ENCODE data around the gene GEMIN8. TPM values are rescaled to one million over a fixed set of nuclear protein-coding genes. Genes with fewer than 3 reads are reported as not detected.

Gene GEMIN8
- total RNA-seq, 2 experiments from 2014 or later: 14.3 to 16.0 TPM

DNA sequence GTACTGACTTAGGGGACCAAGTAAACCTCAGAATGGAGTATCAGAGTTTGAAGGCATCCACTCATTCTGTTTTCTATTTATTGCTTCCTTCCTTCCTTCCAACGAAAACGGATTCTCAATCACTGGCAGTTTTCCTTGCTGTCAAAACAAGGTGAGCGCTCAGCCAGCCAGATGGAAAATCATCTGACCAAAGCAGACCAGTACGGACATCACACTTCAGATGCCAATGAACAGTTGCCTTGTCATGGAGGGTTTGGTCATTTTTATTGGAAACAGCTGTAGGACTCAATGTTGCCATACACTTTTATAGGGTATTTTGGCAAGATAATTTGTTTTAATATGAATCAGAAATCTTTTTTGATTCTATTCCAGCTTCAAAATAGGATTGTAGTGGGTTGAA, 16.6 kb downstream of the GEMIN8 start:
- CTCF ChIA-PET: no interaction called here
- no peaks in the 10 kb centered on the region for H3K4me1 Mint-ChIP-seq
- H3K27me3 Mint-ChIP-seq: no peaks in the 10 kb centered on the region
- POLR2A ChIA-PET: no interaction called here
- DNase-seq: no peak
- H3K9me3 Mint-ChIP-seq: no peaks in the 10 kb centered on the region
- peaks cover 16% of the 10 kb centered on the region for H3K36me3 Mint-ChIP-seq (ENCODE audit: low read depth)
- no peak overlapping the region for H3K4me3 Mint-ChIP-seq
- no peak overlapping the region for H3K27ac Mint-ChIP-seq

DNA sequence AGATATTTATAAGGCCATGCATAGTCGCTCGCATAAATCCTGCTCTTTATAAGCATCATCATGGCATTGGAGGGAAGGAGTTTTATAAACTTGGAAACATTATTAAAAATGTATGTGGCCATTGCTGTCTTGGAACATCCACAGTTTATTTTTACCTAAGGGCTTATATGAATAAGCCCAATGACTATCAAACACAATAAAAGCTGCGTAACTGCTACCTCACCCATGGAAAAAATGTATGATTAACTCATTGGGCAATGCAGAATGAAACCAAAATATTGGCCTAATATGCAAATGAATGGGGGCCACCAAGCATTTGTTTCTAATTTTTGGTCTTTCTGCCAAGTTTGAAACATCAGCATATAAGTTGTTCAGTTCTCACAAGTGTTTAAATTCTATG, 19.1 kb downstream of the GEMIN8 start:
- Mint-ChIP-seq H3K27me3 (no peaks in the 10 kb centered on the region), H3K4me1 (no peaks in the 10 kb centered on the region), H3K36me3 (ENCODE audit: low read depth) (peaks cover 13% of the 10 kb centered on the region), H3K27ac (no peak overlapping the region), H3K9me3 (no peaks in the 10 kb centered on the region), H3K4me3 (no peak overlapping the region)
- no peak for DNase-seq
- ChIA-PET POLR2A (no interaction called here), CTCF (interaction anchor here (1.4 kb wide), 1 partner anchor 18 kb away, joined by 3 read pairs; no protein-coding TSS in a partner anchor)

DNA sequence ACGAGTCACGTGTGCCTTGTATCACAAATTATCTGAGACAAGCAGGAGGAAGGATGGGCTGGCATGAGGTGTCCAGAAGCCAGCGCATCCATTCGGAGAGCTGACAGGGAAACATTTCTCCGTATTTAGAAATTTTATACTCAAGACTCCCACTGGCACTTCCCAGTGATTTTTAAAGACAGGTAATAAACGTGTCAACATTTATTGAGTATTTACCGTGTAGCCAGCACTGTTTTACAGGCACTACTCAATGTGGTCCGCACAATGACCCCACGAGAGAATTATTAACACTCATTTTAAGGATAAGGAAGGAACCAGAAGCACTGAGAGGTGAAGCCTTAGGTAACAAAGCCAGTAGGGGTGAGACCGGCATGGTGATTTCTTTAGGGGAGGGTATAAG, 23.2 kb downstream of the GEMIN8 start:
- CTCF ChIA-PET: no interaction called here
- POLR2A ChIA-PET: no interaction called here
- H3K27ac Mint-ChIP-seq: no peak overlapping the region

DNA sequence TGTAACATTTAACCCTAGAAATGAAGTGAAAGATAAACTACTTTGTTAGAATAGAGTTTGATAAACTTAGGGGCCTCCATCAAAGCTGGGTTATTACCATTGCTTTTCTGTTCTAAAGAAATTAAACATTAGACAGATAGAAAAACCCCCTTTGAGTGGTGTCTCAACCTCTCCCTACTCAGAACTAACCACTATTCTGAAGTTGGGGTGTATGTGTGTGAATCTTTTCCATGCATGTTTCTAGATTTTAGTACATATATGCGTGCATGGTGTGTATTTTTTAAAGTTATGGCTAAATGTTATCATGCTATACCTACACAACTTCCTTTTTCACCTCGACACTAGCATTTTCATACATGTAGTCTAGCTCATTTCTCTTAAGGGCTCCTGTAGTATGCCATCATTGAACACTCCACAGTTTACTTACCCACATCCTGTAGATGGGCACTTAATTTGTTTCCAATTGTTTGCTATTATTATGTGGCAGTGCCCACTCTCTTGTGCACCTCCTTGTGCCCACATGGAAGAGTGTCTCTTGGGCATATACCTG, 25.7 kb downstream of the GEMIN8 start:
- ChIA-PET POLR2A (no interaction called here), CTCF (interaction anchor here (0.6 kb wide), 1 partner anchor 10 kb away, joined by 6 read pairs; no protein-coding TSS in a partner anchor)
- H3K36me3 Mint-ChIP-seq (ENCODE audit: low read depth): no peaks in the 10 kb centered on the region
- no peak overlapping the region for H3K4me3 Mint-ChIP-seq
- H3K27me3 Mint-ChIP-seq: no peaks in the 10 kb centered on the region
- H3K4me1 Mint-ChIP-seq: no peaks in the 10 kb centered on the region
- H3K27ac Mint-ChIP-seq: no peak overlapping the region
- DNase-seq: no peak
- peaks cover 2% of the 10 kb centered on the region for H3K9me3 Mint-ChIP-seq

More for the DNA sequence above, 23.2 kb downstream of the GEMIN8 start:
- no peaks in the 10 kb centered on the region for H3K4me1 Mint-ChIP-seq
- H3K36me3 Mint-ChIP-seq (ENCODE audit: low read depth): no peaks in the 10 kb centered on the region
- no peak overlapping the region for H3K4me3 Mint-ChIP-seq
- no peaks in the 10 kb centered on the region for H3K27me3 Mint-ChIP-seq
- H3K9me3 Mint-ChIP-seq: peaks cover 2% of the 10 kb centered on the region
- DNase-seq: no peak

DNA sequence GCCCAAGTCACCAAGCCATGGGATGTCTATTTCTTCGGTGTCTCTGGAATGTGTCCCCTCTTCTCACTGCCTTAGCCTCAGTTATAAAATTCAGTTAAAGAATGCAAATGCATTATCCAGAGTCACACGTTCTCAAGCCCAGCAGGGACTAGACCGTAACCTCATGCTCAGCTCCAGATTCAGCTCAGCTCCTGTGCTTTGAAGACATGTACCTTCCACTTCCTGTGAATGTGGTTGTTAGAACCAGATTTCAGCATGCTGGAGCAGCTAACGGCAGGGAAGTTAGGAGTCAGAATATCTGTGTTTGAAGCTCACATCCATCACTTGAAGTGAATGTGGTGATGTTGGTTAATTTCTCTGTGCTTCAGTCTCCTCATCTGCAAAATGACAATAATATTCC, 26.7 kb downstream of the GEMIN8 start:
- no peaks in the 10 kb centered on the region for H3K36me3 Mint-ChIP-seq (ENCODE audit: low read depth)
- no peaks in the 10 kb centered on the region for H3K27me3 Mint-ChIP-seq
- DNase-seq: no peak
- ChIA-PET POLR2A (no interaction called here), CTCF (no interaction called here)
- no peak overlapping the region for H3K4me3 Mint-ChIP-seq
- H3K4me1 Mint-ChIP-seq: no peaks in the 10 kb centered on the region
- H3K9me3 Mint-ChIP-seq: peaks cover 2% of the 10 kb centered on the region
- H3K27ac Mint-ChIP-seq: no peak overlapping the region

DNA sequence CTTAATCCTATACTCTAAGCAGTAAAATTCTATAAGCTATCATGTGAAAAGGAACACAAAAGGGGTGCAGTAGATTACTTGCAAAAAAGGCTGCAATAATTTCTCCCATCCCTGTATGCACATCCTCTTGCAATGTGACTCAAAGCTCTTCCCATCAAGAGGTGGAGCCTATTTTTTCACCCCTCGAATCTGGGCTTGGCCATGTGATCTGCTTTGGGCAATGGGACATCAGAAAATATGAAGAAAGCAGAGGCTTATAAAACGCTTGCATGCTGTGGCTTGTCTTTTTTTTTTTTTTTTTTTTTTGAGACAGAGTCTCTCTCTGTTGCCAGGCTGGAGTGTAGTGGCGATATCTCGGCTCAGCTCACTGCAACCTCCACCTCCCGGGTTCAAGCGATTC, 33.0 kb downstream of the GEMIN8 start:
- no peak overlapping the region for H3K4me3 Mint-ChIP-seq
- H3K9me3 Mint-ChIP-seq: no peaks in the 10 kb centered on the region
- CTCF ChIA-PET: no interaction called here
- H3K4me1 Mint-ChIP-seq: no peaks in the 10 kb centered on the region
- no peaks in the 10 kb centered on the region for H3K27me3 Mint-ChIP-seq
- POLR2A ChIA-PET: no interaction called here
- no peak for DNase-seq
- H3K27ac Mint-ChIP-seq: no peak overlapping the region
- no peaks in the 10 kb centered on the region for H3K36me3 Mint-ChIP-seq (ENCODE audit: low read depth)

DNA sequence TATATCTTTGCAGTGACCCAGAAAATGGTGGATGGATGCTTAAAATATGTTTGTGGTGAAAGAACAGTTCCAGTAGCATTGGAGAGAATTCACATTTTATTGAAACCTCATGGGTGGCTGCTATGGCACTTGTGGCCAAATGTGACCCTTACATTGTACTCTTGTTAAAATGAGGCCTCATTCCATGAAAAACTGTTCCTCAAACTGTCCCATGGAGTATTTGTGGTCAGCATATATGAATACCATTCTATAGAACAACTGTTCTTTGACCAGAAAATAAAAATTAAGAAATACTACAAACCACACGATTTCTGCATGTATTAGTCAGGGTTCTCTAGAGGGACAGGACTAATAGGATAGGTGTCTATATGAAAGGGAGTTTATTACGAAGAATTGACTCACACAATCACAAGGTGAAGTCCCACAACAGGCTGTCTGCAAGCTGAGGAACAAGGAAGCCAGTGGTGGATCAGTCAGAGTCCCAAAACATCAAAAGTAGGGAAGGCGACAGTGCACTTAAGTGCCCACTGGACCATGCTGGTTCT, 35.1 kb downstream of the GEMIN8 start:
- no peak overlapping the region for H3K27ac Mint-ChIP-seq
- DNase-seq: no peak
- H3K4me3 Mint-ChIP-seq: no peak overlapping the region
- no peaks in the 10 kb centered on the region for H3K9me3 Mint-ChIP-seq
- POLR2A ChIA-PET: no interaction called here
- CTCF ChIA-PET: no interaction called here
- H3K36me3 Mint-ChIP-seq (ENCODE audit: low read depth): no peaks in the 10 kb centered on the region
- no peaks in the 10 kb centered on the region for H3K4me1 Mint-ChIP-seq
- H3K27me3 Mint-ChIP-seq: peaks cover under 1% of the 10 kb centered on the region

DNA sequence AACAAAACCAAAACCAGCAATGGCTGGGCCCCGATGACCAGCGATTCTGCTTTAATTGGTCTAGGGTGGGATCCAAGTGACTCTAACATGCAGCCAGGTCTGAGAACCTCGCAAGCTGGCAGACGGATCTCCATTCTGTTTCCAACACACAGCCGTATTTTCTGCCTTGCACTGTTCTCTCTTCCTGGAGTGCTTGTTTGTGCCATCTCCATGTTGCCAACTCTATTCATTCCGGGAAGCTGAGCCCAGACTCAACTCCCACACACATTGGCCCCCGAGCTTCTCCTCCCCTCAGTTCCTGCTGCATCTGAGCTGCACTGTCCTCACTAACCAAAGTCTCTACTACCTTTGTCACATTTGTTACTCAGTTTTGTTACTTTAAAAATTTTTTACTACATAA, 35.6 kb downstream of the GEMIN8 start:
- no peaks in the 10 kb centered on the region for H3K36me3 Mint-ChIP-seq (ENCODE audit: low read depth)
- DNase-seq: no peak
- no peak overlapping the region for H3K4me3 Mint-ChIP-seq
- no peak overlapping the region for H3K27ac Mint-ChIP-seq
- H3K27me3 Mint-ChIP-seq: peaks cover 2% of the 10 kb centered on the region
- ChIA-PET POLR2A (no interaction called here), CTCF (no interaction called here)
- no peaks in the 10 kb centered on the region for H3K9me3 Mint-ChIP-seq
- H3K4me1 Mint-ChIP-seq: no peaks in the 10 kb centered on the region

DNA sequence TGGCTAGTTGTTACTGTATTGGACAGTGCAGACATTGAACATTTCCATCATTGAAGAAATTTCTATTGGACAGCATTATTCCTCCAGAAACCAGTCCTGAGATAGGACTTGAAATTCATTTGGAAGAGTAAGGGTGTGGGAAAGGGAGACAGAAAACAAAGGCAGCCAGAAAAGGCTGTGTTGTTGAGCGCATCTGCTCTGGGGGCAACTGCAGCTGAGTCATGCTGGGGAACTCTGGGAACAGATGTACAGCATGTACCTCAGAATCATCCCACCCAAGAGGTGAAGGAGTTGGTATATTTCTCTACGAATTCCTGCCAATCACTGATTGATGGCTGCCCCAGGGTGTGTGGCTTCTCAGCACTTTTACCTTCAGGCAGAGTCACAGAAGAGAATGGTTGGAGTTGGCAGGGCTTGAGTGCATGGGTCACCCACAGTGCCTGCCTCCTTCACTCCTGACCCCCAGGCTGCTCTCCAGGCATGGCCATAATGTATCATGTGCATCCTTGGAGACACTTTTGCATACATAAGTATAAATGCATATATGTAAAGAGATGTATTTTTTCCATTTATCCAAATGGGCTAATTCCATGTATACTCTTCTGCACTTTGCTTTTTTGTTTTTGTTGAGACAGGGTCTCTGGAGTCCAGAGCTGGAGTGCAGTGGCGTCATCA, 39.4 kb downstream of the GEMIN8 start:
- Mint-ChIP-seq H3K27me3 (peaks cover 10% of the 10 kb centered on the region), H3K9me3 (no peaks in the 10 kb centered on the region), H3K4me1 (peaks cover 9% of the 10 kb centered on the region), H3K36me3 (ENCODE audit: low read depth) (no peaks in the 10 kb centered on the region), H3K4me3 (no peak overlapping the region), H3K27ac (no peak overlapping the region)
- ChIA-PET CTCF (no interaction called here), POLR2A (interaction anchor here (0.7 kb wide), 1 partner anchor 136 kb away, joined by 3 read pairs; no protein-coding TSS in a partner anchor)
- no peak for DNase-seq

DNA sequence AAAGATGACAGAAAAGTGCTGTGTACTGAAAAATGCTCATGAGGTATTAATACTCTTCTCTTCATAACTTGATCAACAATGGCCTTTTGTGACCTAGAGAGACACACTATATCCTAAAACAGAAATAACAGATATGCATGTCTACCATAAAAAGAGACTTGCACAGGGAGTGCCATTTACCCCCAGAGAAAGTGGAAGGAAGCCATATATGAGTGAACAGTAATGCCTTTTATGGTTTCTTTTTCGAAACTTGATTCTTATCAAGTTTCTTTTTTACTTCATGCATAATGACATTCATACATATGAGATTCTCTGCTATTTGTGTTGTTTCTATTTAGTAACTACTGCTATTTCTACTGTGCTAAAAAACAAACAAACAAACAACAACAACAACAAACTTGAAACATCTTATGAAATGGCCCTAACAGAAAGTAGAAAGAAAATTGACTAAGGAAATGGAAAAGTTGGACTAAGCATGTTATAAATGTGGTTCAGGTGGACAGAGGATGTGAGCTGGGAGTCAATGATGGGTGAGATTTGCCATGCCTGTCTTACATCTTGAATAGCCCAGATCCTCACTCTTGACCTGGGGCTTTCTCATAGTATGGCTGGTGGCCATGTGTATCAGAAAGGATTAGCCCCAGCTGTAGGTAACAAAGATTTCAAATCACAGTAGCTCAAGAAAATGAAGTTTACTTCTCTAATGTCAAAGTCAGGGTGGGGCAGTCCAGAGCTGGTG, 43.8 kb downstream of the GEMIN8 start:
- Mint-ChIP-seq H3K4me3 (no peak overlapping the region), H3K36me3 (ENCODE audit: low read depth) (no peaks in the 10 kb centered on the region), H3K9me3 (peaks cover 4% of the 10 kb centered on the region), H3K27ac (no peak overlapping the region), H3K4me1 (peaks cover 9% of the 10 kb centered on the region), H3K27me3 (peaks cover 13% of the 10 kb centered on the region)
- POLR2A ChIA-PET: no interaction called here
- no peak for DNase-seq
- CTCF ChIA-PET: no interaction called here

DNA sequence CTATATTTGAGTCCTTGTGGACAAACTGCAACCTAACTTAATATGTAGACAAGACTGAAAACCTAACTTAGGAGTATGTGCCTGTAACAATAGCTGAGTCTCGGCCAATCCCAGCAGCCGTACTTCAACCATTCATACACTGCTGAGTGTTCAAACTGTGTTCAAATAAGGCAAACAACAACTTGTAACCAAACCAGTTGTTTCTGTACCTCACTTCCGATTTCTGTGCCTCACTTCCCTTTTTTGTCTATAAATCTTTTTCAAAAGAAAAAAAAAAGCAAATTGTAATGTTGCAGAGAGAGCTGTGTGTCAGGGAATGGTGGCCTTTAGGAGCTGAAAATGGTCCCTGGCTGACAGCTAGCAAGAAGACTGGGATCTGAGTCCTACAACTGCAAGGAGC, 46.0 kb downstream of the GEMIN8 start:
- Mint-ChIP-seq H3K4me1 (peaks cover 9% of the 10 kb centered on the region), H3K27me3 (peaks cover 11% of the 10 kb centered on the region), H3K27ac (no peak overlapping the region), H3K9me3 (peaks cover 4% of the 10 kb centered on the region), H3K36me3 (ENCODE audit: low read depth) (no peaks in the 10 kb centered on the region), H3K4me3 (no peak overlapping the region)
- POLR2A ChIA-PET: no interaction called here
- DNase-seq: no peak
- CTCF ChIA-PET: no interaction called here

DNA sequence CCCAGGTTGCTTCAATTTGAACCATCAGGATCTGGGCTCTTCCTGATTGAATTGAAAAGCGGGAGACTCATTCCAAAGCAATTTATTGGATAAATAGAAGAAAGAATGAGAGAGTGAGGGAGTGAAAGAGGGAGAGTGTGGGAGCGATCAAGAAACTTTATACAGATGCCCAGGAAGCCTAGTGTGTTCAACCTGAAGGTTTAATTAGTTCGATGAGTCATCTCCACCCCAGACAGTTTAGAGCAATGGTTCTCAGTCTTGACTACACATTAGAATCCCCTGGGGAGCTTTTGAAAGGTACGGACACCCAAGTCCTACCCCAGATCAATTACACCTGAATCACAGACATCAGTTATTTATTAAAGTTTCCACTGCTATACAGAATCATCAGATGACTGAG, 61.5 kb downstream of the GEMIN8 start:
- CTCF ChIA-PET: no interaction called here
- no peak overlapping the region for H3K4me3 Mint-ChIP-seq
- H3K27me3 Mint-ChIP-seq: no peaks in the 10 kb centered on the region
- no peaks in the 10 kb centered on the region for H3K36me3 Mint-ChIP-seq (ENCODE audit: low read depth)
- no peak for DNase-seq
- H3K9me3 Mint-ChIP-seq: no peaks in the 10 kb centered on the region
- H3K27ac Mint-ChIP-seq: no peak overlapping the region
- POLR2A ChIA-PET: no interaction called here
- no peaks in the 10 kb centered on the region for H3K4me1 Mint-ChIP-seq

DNA sequence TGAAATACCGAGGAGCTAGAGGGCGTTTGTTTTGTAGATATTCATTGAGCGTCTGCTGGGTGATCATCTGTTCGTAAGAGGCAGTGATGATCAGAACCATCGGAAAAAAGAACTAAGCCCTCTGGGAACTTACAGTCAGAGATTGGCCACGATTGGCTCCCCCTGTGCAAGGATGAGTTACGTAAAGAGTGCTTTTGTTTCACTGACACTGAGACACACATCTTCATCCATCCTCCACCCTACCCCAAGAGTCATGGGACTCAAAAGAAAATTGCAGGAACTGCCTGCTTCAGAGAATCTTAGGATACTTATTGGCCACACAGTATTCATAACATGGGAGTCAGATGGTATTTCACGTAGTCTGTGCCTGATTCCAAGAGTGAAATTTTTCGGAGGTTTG, 62.1 kb downstream of the GEMIN8 start:
- CTCF ChIA-PET: no interaction called here
- H3K36me3 Mint-ChIP-seq (ENCODE audit: low read depth): no peaks in the 10 kb centered on the region

DNA sequence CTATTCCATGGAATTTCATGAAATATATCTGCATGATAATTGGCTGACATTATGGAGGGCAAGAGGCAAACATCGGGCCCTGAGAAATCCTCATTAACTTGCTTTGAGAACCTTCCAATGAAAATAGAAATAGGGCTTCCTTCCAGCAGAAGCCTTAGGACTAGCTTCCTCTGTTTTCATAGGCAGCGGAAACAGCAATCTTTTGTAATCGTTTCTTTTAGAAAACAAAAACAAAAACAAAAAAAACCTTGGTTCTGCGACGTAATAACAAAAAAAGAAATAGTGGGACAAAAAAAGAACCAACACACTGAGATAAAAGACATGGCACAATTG, 62.9 kb downstream of the GEMIN8 start:
- no peak overlapping the region for H3K27ac Mint-ChIP-seq

More for the DNA sequence above, 62.1 kb downstream of the GEMIN8 start:
- no peaks in the 10 kb centered on the region for H3K4me1 Mint-ChIP-seq
- no peak for DNase-seq
- H3K27me3 Mint-ChIP-seq: no peaks in the 10 kb centered on the region
- no peak overlapping the region for H3K4me3 Mint-ChIP-seq
- POLR2A ChIA-PET: no interaction called here
- no peak overlapping the region for H3K27ac Mint-ChIP-seq
- H3K9me3 Mint-ChIP-seq: no peaks in the 10 kb centered on the region

More for the DNA sequence above, 62.9 kb downstream of the GEMIN8 start:
- no peaks in the 10 kb centered on the region for H3K36me3 Mint-ChIP-seq (ENCODE audit: low read depth)
- H3K4me3 Mint-ChIP-seq: no peak overlapping the region
- H3K4me1 Mint-ChIP-seq: no peaks in the 10 kb centered on the region
- no peaks in the 10 kb centered on the region for H3K27me3 Mint-ChIP-seq
- DNase-seq: no peak
- POLR2A ChIA-PET: no interaction called here
- CTCF ChIA-PET: no interaction called here
- H3K9me3 Mint-ChIP-seq: no peaks in the 10 kb centered on the region

Data from activated CD4-positive, alpha-beta memory T cell treated with anti-CD3 and anti-CD28 coated beads, Interleukin-2, amount 10 ng/mL, durations not matched to agents 7 days and 5 days (primary cell).